BE2C (cell line): ENCODE measurements around the gene CLDN10.

Source experiments
- DNase-seq: peaks from one replicate; pipeline ENCODE4 v3.0.0-alpha.2; 2020
- H3K27me3 ChIP-seq: fragments of 250-450 bp; sonication (Bioruptor Pico); 2 replicates; pipeline ENCODE4 v1.5.1; 2020; ENCODE audit warnings: mild to moderate bottlenecking
- H3K36me3 ChIP-seq: fragments of 250-450 bp; sonication (Bioruptor Pico); 2 replicates; pipeline ENCODE4 v1.5.1; 2020; ENCODE audit warnings: mild to moderate bottlenecking
- H3K4me1 ChIP-seq: fragments of 250-450 bp; sonication (Bioruptor Pico); 2 replicates; pipeline ENCODE4 v1.5.1; 2020
- H3K4me3 ChIP-seq: 2 replicates; pipeline ENCODE4 v1.5.1; 2011; ENCODE audit warnings: low read depth, low read length
- H3K9me3 ChIP-seq: fragments of 250-450 bp; sonication (Bioruptor Pico); 2 replicates; pipeline ENCODE4 v1.5.1; 2020
- CTCF ChIP-seq: IDR thresholded peaks from 2 replicates; pipeline ENCODE4 v1.5.1; 2012; ENCODE audit warnings: mild to moderate bottlenecking, low read depth, low read length

CLDN10 gene

GRCh38 chr13:95546919-95547318 lies 5.6 kb upstream of the CLDN10 start:
- no peak for TF ChIP-seq CTCF
- Histone ChIP-seq H3K4me3 (no peak overlapping the region), H3K36me3 (no peaks in the 10 kb centered on the region), H3K4me1 (no peaks in the 10 kb centered on the region), H3K27me3 (no peaks in the 10 kb centered on the region), H3K9me3 (no peaks in the 10 kb centered on the region)
- no peak for DNase-seq

GRCh38 chr13:95547531-95548167 lies 4.9 kb upstream of the CLDN10 start:
- no peaks in the 10 kb centered on the region for H3K36me3 ChIP-seq
- no peaks in the 10 kb centered on the region for H3K9me3 ChIP-seq
- DNase-seq = no peak
- no peaks in the 10 kb centered on the region for H3K4me1 ChIP-seq
- no peak for TF ChIP-seq CTCF
- no peak overlapping the region for H3K4me3 ChIP-seq
- no peaks in the 10 kb centered on the region for H3K27me3 ChIP-seq

GRCh38 chr13:95552208-95552538 lies 347 bp upstream of the CLDN10 start:
- DNase-seq = no peak
- H3K36me3 ChIP-seq = no peaks in the 10 kb centered on the region
- no peak for TF ChIP-seq CTCF
- H3K4me1 ChIP-seq = no peaks in the 10 kb centered on the region
- no peaks in the 10 kb centered on the region for H3K27me3 ChIP-seq
- H3K4me3 ChIP-seq = no peak overlapping the region
- H3K9me3 ChIP-seq = no peaks in the 10 kb centered on the region

- Histone ChIP-seq H3K9me3 (no peaks in the 10 kb centered on the region), H3K27me3 (no peaks in the 10 kb centered on the region), H3K4me1 (no peaks in the 10 kb centered on the region), H3K36me3 (no peaks in the 10 kb centered on the region), H3K4me3 (no peak overlapping the region)
- TF ChIP-seq CTCF = no peak
- no peak for DNase-seq
These were observed 1.3 kb downstream of the CLDN10 start for GRCh38 chr13:95553581-95554385.

GRCh38 chr13:95557013-95557412 lies 4.5 kb downstream of the CLDN10 start:
- Histone ChIP-seq H3K9me3 (no peaks in the 10 kb centered on the region), H3K36me3 (no peaks in the 10 kb centered on the region), H3K4me3 (no peak overlapping the region), H3K27me3 (no peaks in the 10 kb centered on the region), H3K4me1 (no peaks in the 10 kb centered on the region)
- TF ChIP-seq CTCF = no peak
- DNase-seq = no peak

GRCh38 chr13:95559100-95559499 lies 6.6 kb downstream of the CLDN10 start:
- Histone ChIP-seq H3K36me3 (no peaks in the 10 kb centered on the region), H3K9me3 (no peaks in the 10 kb centered on the region), H3K27me3 (no peaks in the 10 kb centered on the region), H3K4me3 (no peak overlapping the region), H3K4me1 (no peaks in the 10 kb centered on the region)
- DNase-seq = no peak
- no peak for TF ChIP-seq CTCF
